Kidney epithelial cell (primary cell): ENCODE data around the gene SHC3. TPM values are rescaled to one million over a fixed set of nuclear protein-coding genes. Genes with fewer than 3 reads are reported as not detected.

Experiments
- DNase-seq: peaks from one replicate; pipeline ENCODE4 v3.0.0-alpha.2; 2010; ENCODE audit warnings: low read depth
- H3K27me3 ChIP-seq: 2 replicates; pipeline ENCODE4 v1.6.0; 2011; ENCODE audit warnings: low read length; ENCODE audit not compliant: control insufficient read depth, insufficient read depth
- H3K36me3 ChIP-seq: 2 replicates; pipeline ENCODE4 v1.5.1; 2011; ENCODE audit warnings: low read length; ENCODE audit not compliant: control insufficient read depth, insufficient read depth
- H3K4me3 ChIP-seq: 2 replicates; pipeline ENCODE4 v1.5.1; 2011; ENCODE audit warnings: low read depth, mild to moderate bottlenecking, control low read depth, low read length
- CTCF ChIP-seq: IDR thresholded peaks from 2 replicates; pipeline ENCODE4 v1.5.1; 2011; ENCODE audit warnings: mild to moderate bottlenecking, moderate library complexity, low read length, control low read depth, inconsistent platforms; ENCODE audit not compliant: insufficient read depth, poor library complexity, severe bottlenecking
- total RNA-seq: library from RNA; depleted of rRNA; stranded (reverse); fragments of >200 nt; gene quantifications from 2 replicates; pipeline ENCODE4 v1.2.3, GENCODE V29; 2015

SHC3 gene
- total RNA-seq, 1 donor from 2014 or later, result 2.9 TPM

DNA sequence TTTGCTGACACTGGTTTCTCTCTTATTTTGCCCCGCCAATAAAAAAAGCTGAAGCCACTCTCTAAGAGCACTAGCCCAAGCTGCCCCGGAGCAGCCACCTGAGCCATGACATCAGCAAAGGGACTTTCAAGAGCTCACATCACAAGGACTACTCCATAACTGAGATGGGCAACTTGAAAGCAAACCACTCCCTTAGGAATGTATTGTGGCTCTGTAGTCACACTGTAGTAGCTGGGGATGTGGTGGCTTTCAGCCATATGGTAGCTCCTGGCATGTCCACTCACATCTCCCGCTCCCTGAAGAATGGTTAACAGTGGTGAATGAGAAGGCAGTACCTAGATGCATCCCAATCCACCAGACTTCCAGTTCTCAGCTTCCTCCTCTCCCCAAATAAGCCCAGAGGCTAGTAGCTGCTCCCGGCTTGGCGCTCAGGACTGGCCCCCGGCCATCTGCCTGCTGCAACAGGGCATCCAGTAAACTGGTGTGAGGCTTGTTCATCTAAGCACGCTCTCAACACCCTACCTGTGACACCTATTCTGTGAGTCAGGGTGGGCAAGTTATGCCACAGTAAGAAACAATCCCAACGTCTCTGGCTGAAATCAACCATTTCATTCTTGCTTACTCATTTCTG is 123.6 kb downstream of the SHC3 start:
- Histone ChIP-seq H3K4me3 (no peak overlapping the region), H3K36me3 (no peaks in the 10 kb centered on the region), H3K27me3 (no peaks in the 10 kb centered on the region)
- no peak for DNase-seq
- TF ChIP-seq CTCF, result no peak

DNA sequence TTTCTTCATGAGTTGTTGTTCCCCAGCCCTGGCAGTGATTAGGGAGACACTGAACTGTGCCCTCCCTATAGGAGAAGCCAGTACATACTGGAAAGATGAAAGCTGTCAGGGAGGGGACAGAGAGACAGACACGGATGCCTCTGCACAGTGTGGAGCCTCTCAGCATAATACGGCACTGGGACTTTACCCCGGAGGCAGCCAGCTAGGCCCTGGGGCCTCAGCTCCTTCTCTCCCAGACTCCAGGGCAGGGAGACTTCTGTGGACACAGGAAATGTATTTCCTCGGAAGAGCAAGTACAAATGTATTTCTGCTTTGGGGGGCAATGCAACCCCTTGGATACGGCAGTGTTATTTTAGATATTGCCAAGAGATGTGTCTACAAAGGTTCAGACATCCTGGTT is 125.3 kb downstream of the SHC3 start:
- no peak for TF ChIP-seq CTCF
- no peak for DNase-seq

DNA sequence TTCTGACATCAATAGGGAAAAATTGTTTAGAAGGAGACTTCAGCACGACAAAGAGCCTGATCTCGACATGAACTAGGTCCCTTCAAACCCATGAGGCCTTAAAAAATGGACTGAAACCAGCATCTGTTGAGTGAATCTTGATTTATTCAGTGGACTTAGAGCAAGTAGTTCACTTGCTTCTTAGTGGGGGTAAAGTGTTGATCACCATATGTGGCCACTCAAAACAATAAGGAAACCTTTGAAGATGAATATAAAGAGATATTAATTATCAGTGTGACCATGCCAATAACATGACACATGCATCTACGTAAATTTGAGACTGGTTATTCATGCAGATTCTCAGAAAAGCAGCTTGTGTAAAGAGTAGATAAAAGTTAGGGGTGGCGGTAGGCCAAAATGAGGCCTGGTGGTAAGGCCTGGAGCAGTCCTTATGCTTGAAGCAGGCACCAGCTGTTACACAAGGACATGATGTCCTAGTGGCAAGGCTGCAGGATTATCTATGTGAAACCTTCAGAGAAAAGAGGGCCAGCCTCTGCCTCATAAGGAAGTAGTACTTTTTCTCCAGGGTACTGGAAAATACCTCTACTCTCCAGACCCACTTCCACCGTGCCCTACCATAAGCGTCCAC is 126.0 kb downstream of the SHC3 start:
- Histone ChIP-seq H3K36me3 (no peaks in the 10 kb centered on the region), H3K4me3 (no peak overlapping the region), H3K27me3 (no peaks in the 10 kb centered on the region)
- no peak for DNase-seq
- TF ChIP-seq CTCF, result no peak

More for the DNA sequence above, 125.3 kb downstream of the SHC3 start:
- H3K27me3 ChIP-seq, result no peaks in the 10 kb centered on the region
- no peaks in the 10 kb centered on the region for H3K36me3 ChIP-seq
- H3K4me3 ChIP-seq, result no peak overlapping the region

GRCh38 chr9:89051421-89052025 is 127.1 kb downstream of the SHC3 start:
- DNase-seq, result no peak
- no peak overlapping the region for H3K4me3 ChIP-seq
- TF ChIP-seq CTCF, result no peak
- no peaks in the 10 kb centered on the region for H3K27me3 ChIP-seq
- H3K36me3 ChIP-seq, result no peaks in the 10 kb centered on the region

- no peaks in the 10 kb centered on the region for H3K36me3 ChIP-seq
- no peak for DNase-seq
These were observed 129.0 kb downstream of the SHC3 start for GRCh38 chr9:89049646-89050045.

More at GRCh38 chr9:89049646-89050045, 129.0 kb downstream of the SHC3 start:
- Histone ChIP-seq H3K27me3 (no peaks in the 10 kb centered on the region), H3K4me3 (no peak overlapping the region)
- TF ChIP-seq CTCF, result no peak
